ENCODE measurements around the gene CYSTM1. TPM values are rescaled to one million over a fixed set of nuclear protein-coding genes. Genes with fewer than 3 reads are reported as not detected.

CYSTM1 gene
- total and polyA plus RNA-seq, 2 of the 8 experiments (the other 6 are each of a cell fraction or from before 2014, with no cell fraction given) = 25.0 to 47.8 TPM

GRCh38 chr5:140136624-140137023 is 38.4 kb upstream of the CYSTM1 start:
- ChIA-PET CTCF (ENCODE audit: partially characterized antibody) (interaction anchor here (0.7 to 9.5 kb wide), 11 partner anchors 9 to 537 kb away, joined by 3 to 105 read pairs (median 4); no protein-coding TSS in a partner anchor), POLR2A (ENCODE audit: partially characterized antibody) (no interaction called here)
- Histone ChIP-seq H3K4me3 (ENCODE audit: extremely low read depth in 1 of 4, insufficient read depth in 2 of 4, low read depth in 3 of 4, low read length in 4 of 4) (no peak overlapping the region), H2BK12ac (ENCODE audit: low read depth, low read length) (no peak overlapping the region), H3K18ac (ENCODE audit: extremely low read depth, low read length) (no peak overlapping the region), H2AK5ac (ENCODE audit: low read depth, low read length) (no peak overlapping the region), H3K56ac (replicated peaks; ENCODE audit: insufficient read length, low read depth, low read length) (no peak overlapping the region), H3K27me3 (replicated peaks in 1 of 4; ENCODE audit: control insufficient read depth in 3 of 4, extremely low read depth in 1 of 4, insufficient read depth in 3 of 4, low read length in 3 of 4) (no peaks in the 10 kb centered on the region), H3K27ac (ENCODE audit: low read depth, low read length) (no peak overlapping the region), H4K5ac (ENCODE audit: insufficient read length, low read depth, low read length) (no peak overlapping the region), H4K8ac (ENCODE audit: extremely low read depth, insufficient read depth, low read length) (no peak overlapping the region), H3K79me1 (ENCODE audit: low read depth, low read length) (no peaks in the 10 kb centered on the region), H4K20me1 (replicated peaks in 1 of 2; ENCODE audit: control insufficient read depth in 1 of 2, insufficient read depth in 2 of 2, low read length in 2 of 2) (no peaks in the 10 kb centered on the region), H3K9ac (replicated peaks in 1 of 4; ENCODE audit: extremely low read depth in 1 of 4, low read depth in 3 of 4, low read length in 3 of 4) (no peak overlapping the region), H3K4me1 (replicated peaks in 1 of 4; ENCODE audit: control insufficient read depth in 3 of 4, insufficient read depth in 4 of 4, low read length in 3 of 4) (peaks cover 0 to 4% (median 0%) of the 10 kb centered on the region in 4 experiments; a peak in 1 of 7 replicates), H2BK20ac (ENCODE audit: low read length) (no peak overlapping the region), H3K9me3 (ENCODE audit: insufficient read depth in 2 of 2, low read depth in 1 of 2, low read length in 1 of 2) (no peaks in the 10 kb centered on the region), H2AFZ (ENCODE audit: low read length) (no peak overlapping the region), H2BK15ac (ENCODE audit: low read length) (no peak overlapping the region), H2BK5ac (ENCODE audit: low read depth, low read length) (no peak overlapping the region), H3K36me3 (ENCODE audit: control insufficient read depth in 2 of 4, insufficient read depth in 4 of 4, low read length in 3 of 4) (no peaks in the 10 kb centered on the region), H4K91ac (replicated peaks; ENCODE audit: insufficient read length, low read length) (no peak overlapping the region), H3K23me2 (ENCODE audit: low read depth, low read length) (no peaks in the 10 kb centered on the region), H3K4me2 (ENCODE audit: insufficient read depth in 1 of 2, low read depth in 2 of 2, low read length in 2 of 2) (no peak overlapping the region), H3K79me2 (ENCODE audit: control insufficient read depth in 1 of 2, insufficient read depth in 2 of 2, low read length in 2 of 2) (no peaks in the 10 kb centered on the region), H3K4ac (replicated peaks; ENCODE audit: insufficient read length, low read depth, low read length) (no peak overlapping the region), H2BK120ac (replicated peaks; ENCODE audit: low read depth, low read length) (no peak overlapping the region), H3K14ac (ENCODE audit: insufficient read length) (no peak overlapping the region), H3K23ac (ENCODE audit: insufficient read length) (no peak overlapping the region)
- no peak for FAIRE-seq
- no peak for DNase-seq (ENCODE audit: low read depth in 1 of 2, low spot score in 2 of 2)
- 88% methylated on average over 1 of the region's 1 CpG; no CpG with 5 or more reads in 1 of the 2 experiments for WGBS, 2 experiments (ENCODE audit: extremely low coverage in 1 of 2, insufficient coverage in 1 of 2, insufficient read length in 1 of 2, insufficient replicate concordance in 2 of 2, low coverage in 1 of 2, low lambda C conversion rate in 2 of 2, missing lambda C conversion rate in 1 of 2)
- TF ChIP-seq CTCF (IDR thresholded peaks at IDR 0.05; ENCODE audit: control extremely low read depth in 1 of 3, insufficient read depth in 1 of 3, low read depth in 1 of 3, low read length in 3 of 3) (no peak), CHD1 (IDR thresholded peaks at IDR 0.05; ENCODE audit: low read depth, low read length) (no peak), MAX (IDR thresholded peaks at IDR 0.05) (no peak), TBP (IDR thresholded peaks at IDR 0.05; ENCODE audit: low read depth, low read length) (no peak), JUN (IDR thresholded peaks at IDR 0.05; ENCODE audit: low read depth, low read length) (no peak), CEBPB (IDR thresholded peaks at IDR 0.05; ENCODE audit: low read depth, low read length) (no peak), POLR2AphosphoS5 (IDR thresholded peaks at IDR 0.05; ENCODE audit: low read depth, low read length) (no peak), BACH1 (IDR thresholded peaks at IDR 0.05; ENCODE audit: low read length) (no peak), TAF7 (optimal IDR thresholded peaks at IDR 0.05; ENCODE audit: borderline replicate concordance, low read depth, low read length) (no peak), PHF8 (conservative IDR thresholded peaks at IDR 0.05; ENCODE audit: low read depth, low read length) (no peak), GABPA (IDR thresholded peaks at IDR 0.05; ENCODE audit: borderline replicate concordance, insufficient read depth, low read length) (no peak), BRCA1 (IDR thresholded peaks at IDR 0.05; ENCODE audit: low read depth, low read length) (no peak), SP2 (IDR thresholded peaks at IDR 0.05; ENCODE audit: low read length) (no peak)

Data from H1 (cell line).